Stomach smooth muscle (tissue), 2 donors: ENCODE measurements around the gene AIDA.
"Not testable (repeated sequence)": the region's sequence is repeated elsewhere in the genome, so short reads cannot be mapped to it uniquely, and the experiment has no call there.

Source experiments
- H3K27ac ChIP-seq: one replicate; pipeline ENCODE4 v1.7.0; 2013; ENCODE audit warnings: mild to moderate bottlenecking, low read length, inconsistent platforms
- H3K27me3 ChIP-seq, 2 donors: one replicate each; pipeline ENCODE4 v1.7.0; 2013; ENCODE audit warnings: low read length in 2 of 2; ENCODE audit not compliant: insufficient read depth in 2 of 2, control insufficient read depth in 1 of 2
- H3K36me3 ChIP-seq, 2 donors: one replicate each; pipeline ENCODE4 v1.7.0; 2013; ENCODE audit warnings: low read length in 2 of 2; ENCODE audit not compliant: control insufficient read depth in 2 of 2, insufficient read depth in 2 of 2
- H3K4me1 ChIP-seq: one replicate; pipeline ENCODE4 v1.7.0; 2013; ENCODE audit warnings: low read length; ENCODE audit not compliant: control insufficient read depth, insufficient read depth
- H3K4me3 ChIP-seq, 2 donors: one replicate each; pipeline ENCODE4 v1.7.0; 2013; ENCODE audit warnings: low read length in 2 of 2
- H3K9ac ChIP-seq, 2 donors: one replicate each; pipeline ENCODE4 v1.7.0; 2013; ENCODE audit warnings: low read length in 2 of 2, mild to moderate bottlenecking in 1 of 2
- H3K9me3 ChIP-seq, 2 donors: one replicate each; pipeline ENCODE4 v1.7.0; 2013; ENCODE audit warnings: low read length in 2 of 2; ENCODE audit not compliant: control insufficient read depth in 2 of 2
- donor health status: healthy.
- donor health status: Pancreatic carcinoma.

The AIDA gene, protein sequence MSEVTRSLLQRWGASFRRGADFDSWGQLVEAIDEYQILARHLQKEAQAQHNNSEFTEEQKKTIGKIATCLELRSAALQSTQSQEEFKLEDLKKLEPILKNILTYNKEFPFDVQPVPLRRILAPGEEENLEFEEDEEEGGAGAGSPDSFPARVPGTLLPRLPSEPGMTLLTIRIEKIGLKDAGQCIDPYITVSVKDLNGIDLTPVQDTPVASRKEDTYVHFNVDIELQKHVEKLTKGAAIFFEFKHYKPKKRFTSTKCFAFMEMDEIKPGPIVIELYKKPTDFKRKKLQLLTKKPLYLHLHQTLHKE

DNA sequence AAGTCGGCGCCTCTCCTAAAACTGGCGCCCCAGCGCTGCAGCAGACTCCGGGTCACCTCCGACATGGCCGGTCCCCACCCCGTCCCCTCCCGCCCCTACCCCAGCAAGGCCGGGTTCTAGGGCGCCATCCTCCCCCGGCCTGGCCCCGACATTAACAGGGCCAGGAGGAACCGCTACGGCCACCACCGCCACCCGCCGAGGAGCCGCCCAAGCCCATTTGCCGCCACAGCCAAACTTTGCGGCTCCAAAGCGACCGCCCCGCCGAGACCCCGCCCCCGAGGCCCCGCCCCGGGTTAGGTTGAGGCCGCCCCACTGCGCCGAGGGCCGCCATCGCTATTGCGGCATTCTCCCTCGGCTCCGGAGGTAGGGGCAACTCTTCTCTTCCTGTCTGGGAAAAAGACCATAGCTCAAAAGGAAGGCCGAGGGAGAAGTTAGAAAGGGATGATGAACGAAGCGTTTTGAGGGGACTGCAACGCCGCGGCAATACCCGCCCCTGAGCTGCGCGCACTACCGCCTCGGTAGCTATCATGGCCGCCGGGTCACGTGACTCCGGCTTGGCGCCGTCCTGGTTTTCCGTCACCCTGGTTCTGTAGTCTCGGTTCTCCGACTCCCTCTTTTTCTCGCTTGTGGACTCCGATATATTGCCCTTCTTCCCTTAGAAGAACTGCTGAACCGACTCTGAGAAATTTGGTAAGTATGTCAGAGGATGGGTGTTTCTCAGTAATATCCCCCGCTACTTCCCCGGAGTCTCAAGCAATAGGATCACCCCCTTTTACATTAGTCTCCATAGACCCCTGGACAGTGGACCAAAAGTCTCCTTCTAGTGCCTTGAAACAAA is at the start of gene AIDA, which contains the start of gene BROX:
TSS of gene AIDA (minus strand) at position 239 of the 838 bp plus-strand sequence. CDS start at position 65, 174 bp downstream.
TSS of gene BROX (plus strand) at position 312 of the 838 bp plus-strand sequence. CDS start 3,136 bp downstream, outside the sequence.
- Histone ChIP-seq H3K27me3 (no peaks in the 10 kb centered on the region), H3K36me3 (peaks cover 0 to 2% of the 10 kb centered on the region in 2 donors), H3K4me1 (peaks cover 11% of the 10 kb centered on the region), H3K4me3 (peak within 1 kb of the TSS; percentile 100), H3K27ac (peak within 1 kb of the TSS; percentile 99), H3K9me3 (no peaks in the 10 kb centered on the region), H3K9ac (peak within 1 kb of the TSS; percentile 99 to 100)

DNA sequence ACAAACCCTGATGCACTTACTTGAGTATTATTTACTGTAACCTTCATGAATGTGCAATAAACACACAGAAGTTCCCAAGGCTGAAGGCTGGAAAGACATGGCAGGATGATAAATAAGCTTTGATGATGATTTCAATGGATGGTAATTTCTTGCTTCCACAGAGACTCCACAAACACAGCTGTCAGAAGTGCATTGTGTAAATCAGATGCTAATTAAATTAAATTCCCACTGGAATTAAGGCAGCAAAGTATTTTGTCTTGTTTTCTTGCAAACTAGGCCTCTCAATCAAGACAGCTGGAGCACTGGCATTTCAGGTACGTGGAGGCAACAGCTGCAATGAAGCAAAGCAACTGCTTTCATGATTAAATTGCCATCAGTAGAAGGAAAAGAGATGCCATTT is 48.8 kb upstream of the AIDA start:
- no peak overlapping the region for H3K9ac ChIP-seq

DNA sequence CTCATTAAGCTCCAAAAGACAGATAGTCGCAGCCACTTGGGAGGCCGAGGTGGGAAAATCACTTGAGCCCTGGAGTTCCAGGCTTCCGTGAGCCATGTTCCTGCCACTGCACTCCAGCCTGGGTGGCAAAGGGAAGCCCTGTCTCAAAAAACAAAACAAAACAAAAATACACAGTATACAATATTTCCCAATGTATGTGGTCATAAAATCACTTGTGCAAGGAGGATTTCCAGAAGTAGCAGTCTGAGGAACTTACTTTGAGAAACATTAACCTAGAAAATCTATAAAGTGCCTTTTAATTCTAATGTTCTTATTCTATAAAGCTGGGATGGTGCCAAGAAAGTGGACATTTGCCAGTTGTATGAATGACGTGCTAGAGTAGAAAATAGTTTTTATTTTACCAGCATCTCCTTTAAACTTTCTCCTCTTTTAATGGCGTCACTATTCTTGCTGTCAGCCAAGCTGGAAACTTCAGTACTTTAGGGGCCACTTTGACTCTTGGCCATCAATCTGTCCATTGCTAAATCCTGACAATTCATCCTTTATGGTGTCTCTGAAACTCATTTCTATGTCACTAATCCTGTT is 47.3 kb upstream of the AIDA start:
- H3K9me3 ChIP-seq: no peaks in the 10 kb centered on the region
- no peaks in the 10 kb centered on the region for H3K36me3 ChIP-seq
- H3K4me3 ChIP-seq: no peak overlapping the region
- H3K27ac ChIP-seq: no peak overlapping the region
- no peaks in the 10 kb centered on the region for H3K27me3 ChIP-seq
- H3K9ac ChIP-seq: no peak overlapping the region
- H3K4me1 ChIP-seq: peaks cover 10% of the 10 kb centered on the region

More for the DNA sequence above, 48.8 kb upstream of the AIDA start:
- H3K4me1 ChIP-seq: peaks cover 10% of the 10 kb centered on the region
- no peak overlapping the region for H3K27ac ChIP-seq
- no peaks in the 10 kb centered on the region for H3K36me3 ChIP-seq
- no peak overlapping the region for H3K4me3 ChIP-seq
- H3K27me3 ChIP-seq: no peaks in the 10 kb centered on the region
- no peaks in the 10 kb centered on the region for H3K9me3 ChIP-seq

DNA sequence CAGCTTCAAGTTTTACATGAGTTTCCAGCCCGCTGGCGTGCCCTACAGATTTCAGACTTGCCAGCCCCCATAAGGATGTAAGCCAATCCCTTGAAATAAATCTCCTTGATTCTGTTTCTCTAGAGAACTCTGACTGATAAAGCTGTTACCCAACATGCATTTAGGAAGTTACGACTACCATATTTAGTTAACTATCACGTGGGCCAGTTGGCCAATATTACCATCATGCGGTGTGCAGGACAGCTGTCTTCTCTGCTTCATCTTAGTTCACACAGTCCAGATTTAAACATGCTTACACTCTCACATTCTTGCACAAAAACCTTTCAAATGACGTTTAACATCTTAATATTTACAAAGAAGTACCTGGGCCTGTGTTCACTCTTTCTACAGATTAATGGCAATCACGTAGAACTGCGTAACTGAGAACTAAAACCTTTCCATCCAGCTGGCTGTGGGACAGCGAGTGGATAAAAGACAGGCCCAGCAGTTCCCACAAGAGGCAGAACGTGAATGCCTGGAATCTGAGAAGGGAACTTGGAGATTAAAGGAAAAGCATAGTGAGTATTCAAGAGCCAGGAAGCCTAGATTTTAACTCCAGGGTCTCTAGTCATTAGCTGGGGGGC is 45.5 kb upstream of the AIDA start:
- H3K4me1 ChIP-seq: peaks cover 10% of the 10 kb centered on the region
- peak overlapping the region; percentile 64 to 73 for H3K9ac ChIP-seq
- no peaks in the 10 kb centered on the region for H3K9me3 ChIP-seq
- peak overlapping the region; percentile 91 for H3K27ac ChIP-seq
- peak overlapping the region in 1 of 2 donors; percentile 17 for H3K4me3 ChIP-seq
- H3K36me3 ChIP-seq: no peaks in the 10 kb centered on the region
- no peaks in the 10 kb centered on the region for H3K27me3 ChIP-seq

DNA sequence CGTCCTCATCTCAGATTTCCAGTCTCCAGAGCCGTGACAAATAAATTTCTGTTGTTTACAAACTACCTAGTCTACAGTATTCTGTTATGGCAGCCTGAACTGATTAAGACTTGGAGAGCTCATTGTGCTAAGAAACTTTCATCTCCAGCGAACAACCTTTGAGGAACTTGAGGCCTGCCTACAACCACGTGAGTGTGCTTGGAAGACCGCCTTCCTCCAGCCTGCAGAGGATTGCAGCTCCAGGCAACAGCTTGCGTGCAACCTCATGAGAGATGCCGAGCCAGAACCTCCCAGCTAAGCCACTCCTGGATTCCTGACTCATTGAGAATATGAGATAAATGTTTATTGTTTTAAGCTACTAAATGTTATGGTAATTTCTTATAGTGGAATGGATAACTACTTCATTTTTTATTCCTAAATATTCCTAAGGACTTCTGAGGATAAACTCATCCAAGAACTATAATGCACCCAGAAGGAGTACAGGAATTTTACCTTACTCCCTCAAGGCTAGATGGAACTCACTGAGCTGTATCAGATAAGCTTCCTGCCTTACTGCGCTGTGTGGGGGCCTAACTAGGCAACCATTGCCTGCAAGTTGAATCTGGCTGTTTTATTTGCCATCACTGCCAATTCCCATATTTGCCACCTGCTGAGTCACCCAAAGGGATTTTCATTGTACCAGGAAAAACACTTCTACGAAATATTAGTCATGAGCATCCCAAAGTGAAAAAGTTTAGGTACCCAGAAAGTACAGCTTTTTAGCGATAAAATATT is 42.3 kb upstream of the AIDA start:
- peak overlapping the region; percentile 53 for H3K27ac ChIP-seq
- no peaks in the 10 kb centered on the region for H3K9me3 ChIP-seq
- H3K27me3 ChIP-seq: no peaks in the 10 kb centered on the region
- no peak overlapping the region for H3K9ac ChIP-seq
- H3K36me3 ChIP-seq: no peaks in the 10 kb centered on the region
- H3K4me3 ChIP-seq: no peak overlapping the region
- H3K4me1 ChIP-seq: peaks cover 10% of the 10 kb centered on the region

DNA sequence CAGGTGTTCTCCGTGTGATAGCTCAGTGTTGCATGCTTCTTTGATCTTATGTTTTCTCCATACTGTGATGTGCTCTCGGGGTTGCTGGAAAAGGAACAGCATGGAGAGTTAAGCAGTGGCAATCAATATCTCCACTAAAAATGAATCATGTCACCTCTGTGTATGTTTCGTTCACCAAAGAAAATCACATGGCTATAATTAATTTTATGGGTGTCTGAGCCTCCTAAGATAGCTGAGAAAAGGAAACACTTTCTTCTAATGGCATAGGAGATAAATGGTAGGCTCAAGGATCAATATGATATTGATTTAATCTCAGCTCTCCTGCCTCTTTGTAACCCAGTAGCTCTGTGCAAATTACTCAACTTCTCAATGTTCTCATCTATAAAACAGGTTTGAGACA is 39.0 kb upstream of the AIDA start:
- Histone ChIP-seq H3K27me3 (no peaks in the 10 kb centered on the region), H3K4me1 (no peaks in the 10 kb centered on the region), H3K4me3 (no peak overlapping the region), H3K36me3 (no peaks in the 10 kb centered on the region), H3K9ac (no peak overlapping the region), H3K27ac (no peak overlapping the region), H3K9me3 (no peaks in the 10 kb centered on the region)

DNA sequence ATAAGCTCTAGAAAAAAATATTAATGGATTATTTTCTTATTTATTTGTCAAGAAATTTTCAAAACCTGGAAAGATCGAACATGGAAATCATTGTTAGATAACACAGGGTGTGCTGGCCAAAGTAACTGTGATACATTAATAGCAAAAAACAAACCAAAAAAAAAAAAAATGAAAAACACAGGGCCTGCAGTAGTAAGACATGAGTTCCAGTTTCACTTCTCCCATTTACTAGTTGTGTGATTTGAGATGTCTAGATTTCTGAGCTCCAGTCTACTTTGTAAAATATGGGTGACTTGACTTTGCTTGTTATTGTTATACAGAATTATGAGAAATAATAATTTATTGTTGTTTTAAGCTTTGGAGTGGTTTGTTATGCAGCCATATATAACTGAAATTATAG is 38.4 kb upstream of the AIDA start:
- Histone ChIP-seq H3K9ac (no peak overlapping the region), H3K27ac (no peak overlapping the region), H3K4me1 (no peaks in the 10 kb centered on the region), H3K4me3 (no peak overlapping the region), H3K9me3 (no peaks in the 10 kb centered on the region), H3K36me3 (no peaks in the 10 kb centered on the region), H3K27me3 (no peaks in the 10 kb centered on the region)

DNA sequence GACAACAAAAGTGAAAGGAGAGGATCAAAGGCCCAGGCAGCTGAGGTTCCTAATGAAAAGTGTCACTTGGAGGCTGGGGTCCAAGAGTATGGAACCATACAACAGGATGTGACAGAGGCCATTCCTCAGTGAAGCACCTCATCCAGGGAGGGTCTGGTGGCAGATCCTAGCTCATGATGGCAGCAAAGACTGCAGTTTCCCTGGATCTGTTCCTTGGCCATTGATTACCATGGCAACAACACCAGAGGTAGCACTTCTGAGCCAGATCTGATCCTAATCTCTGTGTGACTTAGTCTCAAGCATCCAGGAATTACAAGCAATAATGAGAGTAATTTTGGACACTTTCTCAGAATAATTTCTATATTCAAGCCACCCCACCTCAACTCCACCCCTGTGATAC is 37.6 kb upstream of the AIDA start:
- H3K27ac ChIP-seq: no peak overlapping the region
- no peaks in the 10 kb centered on the region for H3K36me3 ChIP-seq
- no peak overlapping the region for H3K4me3 ChIP-seq
- H3K9ac ChIP-seq: no peak overlapping the region
- no peaks in the 10 kb centered on the region for H3K27me3 ChIP-seq
- no peaks in the 10 kb centered on the region for H3K9me3 ChIP-seq
- no peaks in the 10 kb centered on the region for H3K4me1 ChIP-seq

DNA sequence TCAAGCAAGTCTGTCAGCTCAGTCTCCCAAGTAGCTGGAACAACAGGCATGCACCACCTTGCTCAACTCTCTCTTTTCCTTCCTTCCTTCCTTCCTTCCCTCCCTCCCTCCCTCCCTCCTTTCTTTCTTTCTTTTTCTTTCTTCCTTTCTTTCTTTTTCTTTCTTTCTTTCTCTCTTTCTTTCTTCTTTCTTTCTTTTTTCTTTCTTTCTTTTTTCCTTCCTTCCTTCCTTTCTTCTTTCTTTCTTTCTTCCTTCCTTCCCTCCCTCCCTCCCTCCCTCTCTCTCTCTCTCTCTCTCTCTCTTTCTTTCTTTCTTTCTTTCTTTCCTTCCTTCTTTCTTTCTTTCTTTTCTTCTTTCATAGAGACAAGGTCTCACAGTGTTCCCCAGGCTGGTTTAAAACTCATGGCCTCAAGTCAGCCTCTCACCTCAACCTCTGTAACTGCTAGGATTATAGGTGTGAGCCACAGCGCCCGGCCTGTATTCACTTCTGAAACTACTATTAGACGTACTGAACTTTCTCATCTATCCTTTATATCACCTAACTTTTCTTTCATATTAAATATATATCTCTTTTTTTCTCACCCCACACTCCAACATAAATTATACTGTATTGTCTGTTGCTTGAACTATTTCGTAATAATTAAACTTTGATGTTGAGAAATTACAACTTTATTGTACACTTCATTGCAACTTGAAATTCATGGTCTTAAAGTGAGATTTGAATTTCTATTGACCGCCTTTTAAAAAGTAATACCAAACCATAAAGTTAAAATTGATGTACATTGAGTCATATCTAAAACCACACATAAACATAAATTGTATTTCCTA is 29.6 kb upstream of the AIDA start:
- H3K9ac ChIP-seq, H3K36me3 ChIP-seq, H3K4me1 ChIP-seq, H3K9me3 ChIP-seq, H3K4me3 ChIP-seq, H3K27me3 ChIP-seq, H3K27ac ChIP-seq: not testable (repeated sequence)
